HCT116 (cell line): ENCODE measurements around the gene RRAS2. TPM values are rescaled to one million over a fixed set of nuclear protein-coding genes. Genes with fewer than 3 reads are reported as not detected.

Experiments
- ATAC-seq: fragments of 200-7000 bp; cut with Tn5 transposase; 2 replicates; pipeline ENCODE4 v1.9.1; 2020; ENCODE audit warnings: mild to moderate bottlenecking, moderate library complexity
- BruUV-seq: library from RNA; stranded (reverse); fragments of 400-500 nt; replicated peaks from 2 replicates; lab custom pipeline; 2021; lab: Mats Ljungman, UMichigan
- CTCF ChIA-PET: fragments of 300-600 bp; sonication (Branson Sonifier 250); formaldehyde crosslinking; loops from one replicate; lab custom pipeline; 2021; ENCODE audit warnings: antibody characterized with exemption; lab: Charles Lee
- POLR2A ChIA-PET: fragments of 300-600, 350-600 bp; sonication (Branson Sonifier 250); formaldehyde crosslinking; loops from one replicate; lab custom pipeline; 2021; ENCODE audit warnings: antibody characterized with exemption; lab: Charles Lee
- RAD21 ChIA-PET, 2 experiments: fragments of 300-600 bp; sonication (Branson Sonifier 250); formaldehyde crosslinking; loops; one replicate each; lab custom pipeline; 2023; ENCODE audit warnings: low total read pairs in 2 of 2; ENCODE audit not compliant: uncharacterized antibody in 2 of 2, unreplicated experiment in 2 of 2, low non-redundant PET in 1 of 2; lab: Charles Lee
- DNase-seq: peaks from one replicate; pipeline ENCODE4 v3.0.0-alpha.2; 2010; ENCODE audit warnings: low read depth, low spot score
- H2AFZ ChIP-seq: fragments of 200-600 bp; shearing (Covaris generic), sonication (generic); 2 replicates; pipeline ENCODE4 v1.6.1; 2017; ENCODE audit warnings: low read depth, mixed run types, mixed read lengths, antibody characterized with exemption, low read length; ENCODE audit not compliant: poor library complexity, severe bottlenecking
- H3K27ac ChIP-seq: 2 replicates; pipeline ENCODE4 v1.5.1; 2012; ENCODE audit warnings: low read depth, low read length
- H3K27me3 ChIP-seq: fragments of 200-600 bp; sonication (generic); 2 replicates; pipeline ENCODE4 v1.6.1; 2016; ENCODE audit warnings: mixed run types, low read length, mixed read lengths; ENCODE audit not compliant: insufficient read depth
- H3K36me3 ChIP-seq, 2 experiments: fragments of 200-500 bp in 1 of 2; fragments of 200-600 bp in 1 of 2; sonication (Bioruptor generic) in 1 of 2; sonication (generic) in 1 of 2; 2 replicates each; pipeline versions ENCODE4 v1.5.1 to v1.6.1; 2014 to 2016; ENCODE audit warnings: low read length in 2 of 2, inconsistent platforms in 1 of 2, mixed read lengths in 1 of 2, mixed run types in 1 of 2; ENCODE audit not compliant: insufficient read depth in 2 of 2, control insufficient read depth in 1 of 2
- H3K4me1 ChIP-seq, 2 experiments: fragments of 200-600 bp in 1 of 2; sonication (generic) in 1 of 2; 2 replicates each; pipeline versions ENCODE4 v1.5.1 to v1.6.1; 2012 to 2017; ENCODE audit warnings: low read length in 2 of 2, inconsistent platforms in 1 of 2, mild to moderate bottlenecking in 1 of 2, mixed read lengths in 1 of 2, mixed run types in 1 of 2, moderate library complexity in 1 of 2; ENCODE audit not compliant: insufficient read depth in 2 of 2, control insufficient read depth in 1 of 2
- H3K4me2 ChIP-seq: fragments of 200-600 bp; sonication (generic); 2 replicates; pipeline ENCODE4 v1.6.1; 2017; ENCODE audit warnings: mixed run types, low read length, mixed read lengths
- H3K4me3 ChIP-seq, 2 experiments: fragments of 200-600 bp in 1 of 2; sonication (generic) in 1 of 2; replicated peaks in 1 of 2; 2 replicates each; pipeline ENCODE4 v1.5.1; 2011 to 2016; ENCODE audit warnings: low read length in 2 of 2, control low read depth in 1 of 2, low read depth in 1 of 2, mild to moderate bottlenecking in 1 of 2, mixed read lengths in 1 of 2, mixed run types in 1 of 2
- H3K79me2 ChIP-seq: fragments of 200-600 bp; sonication (generic); 2 replicates; pipeline ENCODE4 v1.6.1; 2017; ENCODE audit warnings: mild to moderate bottlenecking, mixed run types, low read length, moderate library complexity, mixed read lengths; ENCODE audit not compliant: insufficient read depth
- H3K9ac ChIP-seq: fragments of 200-600 bp; sonication (generic); 2 replicates; pipeline ENCODE4 v1.6.1; 2016; ENCODE audit warnings: low read length, mixed read lengths
- H3K9me2 ChIP-seq: fragments of 200-600 bp; sonication (generic), shearing (Covaris generic); 2 replicates; pipeline ENCODE4 v1.6.1; 2017; ENCODE audit warnings: mixed run types, mild to moderate bottlenecking, moderate library complexity; ENCODE audit not compliant: insufficient read depth
- H3K9me3 ChIP-seq, 2 experiments: fragments of 200-500 bp in 1 of 2; fragments of 200-600 bp in 1 of 2; sonication (Bioruptor generic) in 1 of 2; sonication (generic) in 1 of 2; 2 replicates each; pipeline ENCODE4 v1.6.1; 2014 to 2017; ENCODE audit warnings: low read length in 2 of 2, mixed read lengths in 2 of 2, inconsistent platforms in 1 of 2, low read depth in 1 of 2, mild to moderate bottlenecking in 1 of 2, mixed run types in 1 of 2, moderate library complexity in 1 of 2; ENCODE audit not compliant: control insufficient read depth in 1 of 2, insufficient read depth in 1 of 2
- H4K20me1 ChIP-seq: fragments of 200-600 bp; sonication (generic), shearing (Covaris generic); 2 replicates; pipeline ENCODE4 v1.6.1; 2017; ENCODE audit warnings: mixed run types, mild to moderate bottlenecking, moderate library complexity; ENCODE audit not compliant: insufficient read depth
- CBX3 ChIP-seq: IDR thresholded peaks from 2 replicates; pipeline ENCODE4 v1.6.1; 2012; ENCODE audit warnings: low read depth
- CEBPB ChIP-seq: IDR thresholded peaks from 2 replicates; pipeline ENCODE4 v1.6.1; 2012; ENCODE audit warnings: low read depth
- EGR1 ChIP-seq: IDR thresholded peaks from 2 replicates; pipeline ENCODE4 v1.6.1; 2012; ENCODE audit warnings: low read depth
- EZH2 ChIP-seq: fragments of 200-600 bp; sonication (generic); IDR thresholded peaks from 2 replicates; pipeline ENCODE4 v1.6.1; 2017; ENCODE audit warnings: antibody characterized with exemption, mixed run types
- POLR2A ChIP-seq: IDR thresholded peaks from 2 replicates; pipeline ENCODE4 v1.7.0; 2011; ENCODE audit warnings: borderline replicate concordance; ENCODE audit not compliant: insufficient read depth, insufficient read length; ENCODE audit errors: extremely low read depth
- POLR2AphosphoS5 ChIP-seq: IDR thresholded peaks from 2 replicates; pipeline ENCODE4 v1.6.1; 2011; ENCODE audit warnings: mild to moderate bottlenecking, low read depth, low read length, moderate library complexity
- RAD21 ChIP-seq: IDR thresholded peaks from 2 replicates; pipeline ENCODE4 v1.6.1; 2012; ENCODE audit warnings: low read depth, mild to moderate bottlenecking
- SIN3A ChIP-seq: IDR thresholded peaks from 2 replicates; pipeline ENCODE4 v1.6.1; 2012; ENCODE audit warnings: low read depth
- SP1 ChIP-seq: IDR thresholded peaks from 2 replicates; pipeline ENCODE4 v1.6.1; 2012; ENCODE audit warnings: low read depth
- SRF ChIP-seq: IDR thresholded peaks from 2 replicates; pipeline ENCODE4 v1.6.1; 2012; ENCODE audit warnings: low read depth
- TCF7L2 ChIP-seq: IDR thresholded peaks from 2 replicates; pipeline ENCODE4 v1.7.0; 2011; ENCODE audit warnings: borderline replicate concordance, inconsistent platforms; ENCODE audit not compliant: insufficient read depth, insufficient read length; ENCODE audit errors: extremely low read depth
- YY1 ChIP-seq: IDR thresholded peaks from 2 replicates; pipeline ENCODE4 v1.6.1; 2011; ENCODE audit warnings: low read length, low read depth, moderate library complexity, mild to moderate bottlenecking; ENCODE audit not compliant: insufficient replicate concordance; ENCODE audit errors: extremely low read depth
- ZFX ChIP-seq: fragments of 450-650 bp; IDR thresholded peaks from 2 replicates; pipeline ENCODE4 v1.6.1; 2017
- ZNF274 ChIP-seq: fragments of 200-500 bp; sonication (Bioruptor generic); IDR thresholded peaks from 2 replicates; pipeline ENCODE4 v1.6.1; 2014; ENCODE audit warnings: mild to moderate bottlenecking, low read depth, low read length, inconsistent platforms
- intact Hi-C: fragments of 100-400 bp; cut with micrococcal nuclease; formaldehyde crosslinking; loops from 2 replicates; pipeline ENCODE4 v1.10.0; 2022
- total RNA-seq: library from RNA; stranded (reverse); gene quantifications from one replicate; pipeline ENCODE4 v1.2.1, GENCODE V29; 2021; ENCODE audit not compliant: unreplicated experiment
- TF ChIP-seq, protein P1 (sequence below): IDR thresholded peaks from 2 replicates; pipeline ENCODE4 v1.6.1; 2012
- TF ChIP-seq, protein P2 (sequence below): IDR thresholded peaks from 2 replicates; pipeline ENCODE4 v1.6.1; 2011; ENCODE audit warnings: mild to moderate bottlenecking, low read length, moderate library complexity; ENCODE audit not compliant: insufficient replicate concordance; ENCODE audit errors: extremely low read depth
- TF ChIP-seq, protein P3 (sequence below): IDR thresholded peaks from 2 replicates; pipeline ENCODE4 v1.6.1; 2012
- TF ChIP-seq, protein P4 (sequence below), 3 experiments: fragments of 200-600 bp in 1 of 3; sonication (generic) in 1 of 3; IDR thresholded peaks in 2 of 3; conservative IDR thresholded peaks in 1 of 3; 2 replicates each; pipeline ENCODE4 v1.5.1; 2012 to 2017; ENCODE audit warnings: low read depth in 2 of 3, low read length in 2 of 3, antibody characterized with exemption in 1 of 3, borderline replicate concordance in 1 of 3, control low read depth in 1 of 3, mild to moderate bottlenecking in 1 of 3, mixed read lengths in 1 of 3, mixed run types in 1 of 3, moderate library complexity in 1 of 3; ENCODE audit not compliant: insufficient read depth in 1 of 3

RRAS2 gene
- total RNA-seq, 1 experiment from 2014 or later = 54.5 TPM

DNA sequence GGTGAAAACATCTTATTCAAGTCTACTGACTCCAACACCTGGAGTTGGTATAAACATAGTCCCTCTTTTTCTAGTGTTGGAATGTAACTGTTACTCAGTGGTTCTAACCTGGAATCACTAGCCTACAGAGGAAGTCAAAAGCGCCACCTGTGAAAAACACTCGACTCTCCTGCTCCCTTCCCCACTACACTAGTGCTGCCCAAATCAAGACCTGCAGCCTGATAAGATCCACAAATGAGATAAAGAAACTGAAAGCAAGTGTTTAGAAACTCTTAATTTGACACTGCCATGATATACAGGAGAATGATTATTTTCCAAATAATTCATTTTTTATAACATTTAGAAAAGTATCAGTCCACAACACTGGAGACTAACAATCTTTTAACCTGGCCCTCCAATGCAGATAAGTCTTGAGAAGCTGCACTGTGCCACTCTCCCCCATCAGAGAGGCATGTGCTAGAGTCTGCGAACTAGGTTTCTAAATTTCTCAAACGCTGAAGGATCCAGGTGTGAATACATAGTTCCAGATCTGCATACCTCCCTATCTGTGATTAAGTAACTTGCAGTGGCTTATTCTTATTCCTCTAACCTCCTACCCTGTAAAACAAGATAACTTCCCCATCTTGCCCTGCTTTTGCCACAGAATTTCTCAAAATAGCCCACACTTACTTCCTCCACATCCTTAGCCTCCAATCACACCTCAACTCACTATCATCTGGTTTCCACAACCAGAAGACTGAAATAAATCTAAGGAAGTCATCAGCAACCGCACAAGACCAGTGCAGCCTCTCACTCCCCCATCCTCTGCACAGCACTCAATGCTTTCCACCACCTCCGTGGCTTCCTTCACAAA is 88.1 kb downstream of the RRAS2 start:
- ChIA-PET POLR2A (no interaction called here), RAD21 (no interaction called here)
- H3K4me1 ChIP-seq = no peaks in the 10 kb centered on the region
- H3K4me2 ChIP-seq = no peak overlapping the region
- H3K9me3 ChIP-seq = no peaks in the 10 kb centered on the region
- no peaks in the 10 kb centered on the region for H3K9me2 ChIP-seq
- intact Hi-C loops = no loop called here
- H3K4me3 ChIP-seq = no peak overlapping the region
- no peak for DNase-seq
- no peak overlapping the region for H2AFZ ChIP-seq
- no peaks in the 10 kb centered on the region for H3K27me3 ChIP-seq
- no peak for TF ChIP-seq TCF7L2
- no peak for TF ChIP-seq ZFX
- TF ChIP-seq, protein P1, sequence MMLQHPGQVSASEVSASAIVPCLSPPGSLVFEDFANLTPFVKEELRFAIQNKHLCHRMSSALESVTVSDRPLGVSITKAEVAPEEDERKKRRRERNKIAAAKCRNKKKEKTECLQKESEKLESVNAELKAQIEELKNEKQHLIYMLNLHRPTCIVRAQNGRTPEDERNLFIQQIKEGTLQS = no peak
- TF ChIP-seq CBX3 = no peak
- TF ChIP-seq ZNF274 = no peak
- no peak for TF ChIP-seq SRF
- TF ChIP-seq EGR1 = no peak
- no peak for TF ChIP-seq YY1
- TF ChIP-seq, protein P2, sequence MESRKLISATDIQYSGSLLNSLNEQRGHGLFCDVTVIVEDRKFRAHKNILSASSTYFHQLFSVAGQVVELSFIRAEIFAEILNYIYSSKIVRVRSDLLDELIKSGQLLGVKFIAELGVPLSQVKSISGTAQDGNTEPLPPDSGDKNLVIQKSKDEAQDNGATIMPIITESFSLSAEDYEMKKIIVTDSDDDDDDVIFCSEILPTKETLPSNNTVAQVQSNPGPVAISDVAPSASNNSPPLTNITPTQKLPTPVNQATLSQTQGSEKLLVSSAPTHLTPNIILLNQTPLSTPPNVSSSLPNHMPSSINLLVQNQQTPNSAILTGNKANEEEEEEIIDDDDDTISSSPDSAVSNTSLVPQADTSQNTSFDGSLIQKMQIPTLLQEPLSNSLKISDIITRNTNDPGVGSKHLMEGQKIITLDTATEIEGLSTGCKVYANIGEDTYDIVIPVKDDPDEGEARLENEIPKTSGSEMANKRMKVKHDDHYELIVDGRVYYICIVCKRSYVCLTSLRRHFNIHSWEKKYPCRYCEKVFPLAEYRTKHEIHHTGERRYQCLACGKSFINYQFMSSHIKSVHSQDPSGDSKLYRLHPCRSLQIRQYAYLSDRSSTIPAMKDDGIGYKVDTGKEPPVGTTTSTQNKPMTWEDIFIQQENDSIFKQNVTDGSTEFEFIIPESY = no peak
- no peak for TF ChIP-seq CEBPB
- no peak for TF ChIP-seq SIN3A
- TF ChIP-seq POLR2A = no peak
- no peak for TF ChIP-seq POLR2AphosphoS5
- TF ChIP-seq RAD21 = no peak
- TF ChIP-seq EZH2 = no peak
- TF ChIP-seq SP1 = no peak
- TF ChIP-seq, protein P3, sequence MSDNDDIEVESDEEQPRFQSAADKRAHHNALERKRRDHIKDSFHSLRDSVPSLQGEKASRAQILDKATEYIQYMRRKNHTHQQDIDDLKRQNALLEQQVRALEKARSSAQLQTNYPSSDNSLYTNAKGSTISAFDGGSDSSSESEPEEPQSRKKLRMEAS = no peak
- TF ChIP-seq, protein P4, sequence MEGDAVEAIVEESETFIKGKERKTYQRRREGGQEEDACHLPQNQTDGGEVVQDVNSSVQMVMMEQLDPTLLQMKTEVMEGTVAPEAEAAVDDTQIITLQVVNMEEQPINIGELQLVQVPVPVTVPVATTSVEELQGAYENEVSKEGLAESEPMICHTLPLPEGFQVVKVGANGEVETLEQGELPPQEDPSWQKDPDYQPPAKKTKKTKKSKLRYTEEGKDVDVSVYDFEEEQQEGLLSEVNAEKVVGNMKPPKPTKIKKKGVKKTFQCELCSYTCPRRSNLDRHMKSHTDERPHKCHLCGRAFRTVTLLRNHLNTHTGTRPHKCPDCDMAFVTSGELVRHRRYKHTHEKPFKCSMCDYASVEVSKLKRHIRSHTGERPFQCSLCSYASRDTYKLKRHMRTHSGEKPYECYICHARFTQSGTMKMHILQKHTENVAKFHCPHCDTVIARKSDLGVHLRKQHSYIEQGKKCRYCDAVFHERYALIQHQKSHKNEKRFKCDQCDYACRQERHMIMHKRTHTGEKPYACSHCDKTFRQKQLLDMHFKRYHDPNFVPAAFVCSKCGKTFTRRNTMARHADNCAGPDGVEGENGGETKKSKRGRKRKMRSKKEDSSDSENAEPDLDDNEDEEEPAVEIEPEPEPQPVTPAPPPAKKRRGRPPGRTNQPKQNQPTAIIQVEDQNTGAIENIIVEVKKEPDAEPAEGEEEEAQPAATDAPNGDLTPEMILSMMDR (IDR thresholded peaks at IDR 0.05 in 2 of 3, conservative IDR thresholded peaks at IDR 0.05 in 1 of 3; ENCODE audit: borderline replicate concordance in 1 of 3, insufficient read depth in 1 of 3, low read depth in 2 of 3, low read length in 2 of 3) = no peak
- TF ChIP-seq, all 23 proteins: peak for 0
- no peaks in the 10 kb centered on the region for H3K79me2 ChIP-seq
- no TSS peak for BruUV-seq
- no peak overlapping the region for H3K9ac ChIP-seq
- no peaks in the 10 kb centered on the region for H4K20me1 ChIP-seq
- ATAC-seq = no peak
- H3K27ac ChIP-seq = no peak overlapping the region
- CTCF ChIA-PET = no interaction called here
- no peaks in the 10 kb centered on the region for H3K36me3 ChIP-seq
